HL-60 (cell line): ENCODE measurements around the gene HTT-AS.

Experiments used
- DNase-seq, 2 experiments: peaks; one replicate each; pipeline ENCODE4 v3.0.0-alpha.2; 2010 to 2020; ENCODE audit warnings: low read depth in 1 of 2, low spot score in 1 of 2
- H3K27ac ChIP-seq: fragments of 250-450 bp; sonication (Bioruptor Pico); replicated peaks from 2 replicates; pipeline ENCODE4 v1.5.1; 2020; ENCODE audit warnings: mild to moderate bottlenecking, moderate library complexity
- H3K27me3 ChIP-seq: fragments of 250-450 bp; sonication (Bioruptor Pico); 2 replicates; pipeline ENCODE4 v1.5.1; 2021; ENCODE audit warnings: mild to moderate bottlenecking, moderate library complexity; ENCODE audit not compliant: insufficient read depth, poor library complexity, severe bottlenecking
- H3K4me3 ChIP-seq: replicated peaks from 2 replicates; pipeline ENCODE4 v1.5.1; 2011; ENCODE audit warnings: mild to moderate bottlenecking, control low read depth, low read length; ENCODE audit not compliant: insufficient read depth
- CTCF ChIP-seq: IDR thresholded peaks from one replicate; pipeline ENCODE4 v1.5.1; 2011; ENCODE audit warnings: low read length, control low read depth, inconsistent platforms; ENCODE audit not compliant: insufficient read depth
- GABPA ChIP-seq: IDR thresholded peaks from 2 replicates; pipeline ENCODE4 v1.6.1; 2012; ENCODE audit warnings: low read depth
- POLR2AphosphoS5 ChIP-seq: IDR thresholded peaks from 2 replicates; pipeline ENCODE4 v1.6.1; 2012; ENCODE audit warnings: low read depth
- REST ChIP-seq: IDR thresholded peaks from 2 replicates; pipeline ENCODE4 v1.6.1; 2012; ENCODE audit warnings: low read depth; ENCODE audit not compliant: insufficient replicate concordance
- SPI1 ChIP-seq: IDR thresholded peaks from 2 replicates; pipeline ENCODE4 v1.6.1; 2012; ENCODE audit warnings: low read depth, mild to moderate bottlenecking, borderline replicate concordance

HTT-AS gene

GRCh38 chr4:3022112-3022511 lies 52.2 kb downstream of the HTT-AS start:
- Histone ChIP-seq H3K27ac (no peak overlapping the region), H3K4me3 (no peak overlapping the region), H3K27me3 (no peaks in the 10 kb centered on the region)
- no peak for DNase-seq
- TF ChIP-seq POLR2AphosphoS5 = no peak
- TF ChIP-seq GABPA = no peak
- no peak for TF ChIP-seq CTCF
- no peak for TF ChIP-seq REST
- TF ChIP-seq SPI1 = no peak

GRCh38 chr4:3021627-3022026 lies 52.7 kb downstream of the HTT-AS start:
- no peak for DNase-seq
- Histone ChIP-seq H3K4me3 (no peak overlapping the region), H3K27ac (no peak overlapping the region), H3K27me3 (no peaks in the 10 kb centered on the region)
- TF ChIP-seq SPI1 (no peak), REST (no peak), CTCF (no peak), POLR2AphosphoS5 (no peak)

- Histone ChIP-seq H3K27ac (no peak overlapping the region), H3K4me3 (no peak overlapping the region), H3K27me3 (no peaks in the 10 kb centered on the region)
- no peak for DNase-seq
- TF ChIP-seq SPI1 = no peak
- TF ChIP-seq REST = no peak
- no peak for TF ChIP-seq GABPA
- TF ChIP-seq CTCF = no peak
- no peak for TF ChIP-seq POLR2AphosphoS5
Measured at GRCh38 chr4:3021127-3021526, 53.2 kb downstream of the HTT-AS start.
